HepG2 (cell line): ENCODE results near the gene UBE2I. TPM values are rescaled to one million over a fixed set of nuclear protein-coding genes. Genes with fewer than 3 reads are reported as not detected.

Source experiments
- ATAC-seq: fragments of 200-7000 bp; cut with Tn5 transposase; 3 replicates; pipeline ENCODE4 v1.9.1; 2020; ENCODE audit warnings: mild to moderate bottlenecking, moderate library complexity
- BruUV-seq: library from RNA; stranded (reverse); fragments of 400-500 nt; replicated peaks from 2 replicates; lab custom pipeline; 2021; lab: Mats Ljungman, UMichigan
- CTCF ChIA-PET: fragments of 300-600 bp; formaldehyde crosslinking; extraction: SDS; loops from one replicate; lab custom pipeline; 2021; ENCODE audit warnings: low total read pairs, inconsistent platforms, low intra/inter-chr PET ratio; lab: Yijun Ruan, JAX
- POLR2A ChIA-PET: fragments of 350-600 bp; sonication (Branson Sonifier 250); formaldehyde crosslinking; loops from one replicate; lab custom pipeline; 2020; ENCODE audit warnings: antibody characterized with exemption, inconsistent platforms; lab: Yijun Ruan, JAX
- DNase-seq: peaks from one replicate; pipeline ENCODE4 v3.0.0-alpha.2; 2015; ENCODE audit warnings: low spot score
- FAIRE-seq: peaks from 3 replicates; lab custom pipeline; 2011; peaks lifted over from hg19 to GRCh38; lab: Jason Lieb, UNC
- H2AFZ ChIP-seq: one replicate; pipeline ENCODE4 v1.6.1; 2011; ENCODE audit warnings: low read length, inconsistent platforms
- H3K27ac ChIP-seq: fragments of 300-600 bp; 3 replicates; pipeline ENCODE4 v1.8.0; 2011; ENCODE audit warnings: mixed run types, mild to moderate bottlenecking, mixed read lengths, low read length, inconsistent platforms; ENCODE audit not compliant: insufficient read depth; ENCODE audit errors: extremely low read length
- H3K27me3 ChIP-seq, 2 experiments: fragments of 200-600 bp in 1 of 2; 2 replicates in 1 of 2; 3 replicates in 1 of 2; pipeline versions ENCODE4 v1.6.0 to v1.8.0; 2011; ENCODE audit warnings: low read length in 2 of 2, mild to moderate bottlenecking in 2 of 2, moderate library complexity in 2 of 2, inconsistent platforms in 1 of 2; ENCODE audit not compliant: insufficient read depth in 2 of 2, control insufficient read depth in 1 of 2
- H3K36me3 ChIP-seq, 2 experiments: fragments of 200-600 bp in 1 of 2; replicated peaks in 1 of 2; 2 replicates in 1 of 2; 3 replicates in 1 of 2; pipeline versions ENCODE4 v1.5.1 to v1.8.0; 2011; ENCODE audit warnings: low read length in 2 of 2, inconsistent platforms in 1 of 2; ENCODE audit not compliant: insufficient read depth in 2 of 2, control insufficient read depth in 1 of 2
- H3K4me1 ChIP-seq: 2 replicates; pipeline ENCODE4 v1.5.1; 2012; ENCODE audit warnings: low read length, inconsistent platforms; ENCODE audit not compliant: insufficient read depth
- H3K4me2 ChIP-seq: 2 replicates; pipeline ENCODE4 v1.6.0; 2011; ENCODE audit warnings: low read depth, low read length, inconsistent platforms
- H3K4me3 ChIP-seq, 3 experiments: fragments of 200-600 bp in 1 of 3; sonication (generic), shearing (Covaris generic) in 1 of 3; replicated peaks in 1 of 3; 2 replicates each; pipeline ENCODE4 v1.5.1; 2011 to 2016; ENCODE audit warnings: low read length in 3 of 3, inconsistent platforms in 2 of 3, low read depth in 2 of 3, mild to moderate bottlenecking in 2 of 3, control low read depth in 1 of 3, mixed read lengths in 1 of 3; ENCODE audit not compliant: insufficient read depth in 1 of 3
- H3K79me2 ChIP-seq: one replicate; pipeline ENCODE4 v1.6.1; 2011; ENCODE audit warnings: low read length, inconsistent platforms; ENCODE audit not compliant: insufficient read depth
- H3K9ac ChIP-seq: 2 replicates; pipeline ENCODE4 v1.6.0; 2011; ENCODE audit warnings: mild to moderate bottlenecking, low read depth, low read length, inconsistent platforms; ENCODE audit not compliant: insufficient read depth
- H3K9me3 ChIP-seq: 2 replicates; pipeline ENCODE4 v1.5.1; 2012; ENCODE audit warnings: mild to moderate bottlenecking, low read length
- H4K20me1 ChIP-seq: 2 replicates; pipeline ENCODE4 v1.6.0; 2011; ENCODE audit warnings: inconsistent platforms, mild to moderate bottlenecking, low read length, moderate library complexity; ENCODE audit not compliant: insufficient read depth
- FOXP1 ChIP-seq, 2 experiments: fragments of 450-650 bp in 1 of 2; IDR thresholded peaks; 2 replicates each; pipeline ENCODE4 v1.6.1; 2017 to 2018; ENCODE audit warnings: antibody characterized with exemption in 1 of 2
- JDP2 ChIP-seq: sonication (generic); formaldehyde crosslinking; IDR thresholded peaks from 2 replicates; pipeline ENCODE4 v1.8.1; 2022; ENCODE audit warnings: missing genetic modification reagents, borderline replicate concordance
- POLR2AphosphoS2 ChIP-seq: IDR thresholded peaks from 2 replicates; pipeline ENCODE4 v1.6.1; 2011; ENCODE audit warnings: low read depth, low read length, improper control_type of control experiment
- ZNF543 ChIP-seq: sonication (generic); formaldehyde crosslinking; IDR thresholded peaks from 2 replicates; pipeline ENCODE4 v1.4.0; 2020; ENCODE audit warnings: mild to moderate bottlenecking, missing genetic modification reagents
- ZNF747 ChIP-seq: sonication (generic); formaldehyde crosslinking; IDR thresholded peaks from 2 replicates; pipeline ENCODE4 v1.8.1; 2023; ENCODE audit warnings: missing genetic modification reagents, mild to moderate bottlenecking, borderline replicate concordance
- ZNF775 ChIP-seq: sonication (generic); formaldehyde crosslinking; IDR thresholded peaks from 2 replicates; pipeline ENCODE4 v1.4.0; 2020; ENCODE audit warnings: missing genetic modification reagents, mild to moderate bottlenecking, moderate library complexity, borderline replicate concordance
- ZNF777 ChIP-seq: sonication (generic); formaldehyde crosslinking; IDR thresholded peaks from 2 replicates; pipeline ENCODE4 v1.4.0; 2020; ENCODE audit warnings: missing genetic modification reagents
- WGBS: methylation state at CpG from one replicate; pipeline ENCODE4 v1.1.6; 2017; ENCODE audit warnings: low lambda C conversion rate; 5-methylcytosine and 5-hydroxymethylcytosine counted together
- in situ Hi-C: cut with HindIII; loops from 2 replicates; pipeline ENCODE4 v1.10.0; 2017; ENCODE audit warnings: low pct_unique_long_range_greater_than_20kb; ENCODE audit not compliant: extremely low pct_ligation_motif_present
- intact Hi-C: fragments of 100-400 bp; cut with micrococcal nuclease; formaldehyde crosslinking; loops from one replicate; pipeline ENCODE4 v1.10.0; 2022; ENCODE audit not compliant: unreplicated experiment
- polyA plus RNA-seq, 8 experiments: library from polyadenylated mRNA; depleted of rRNA in 3 of 8; stranded (reverse) in 7 of 8; unstranded in 1 of 8; fragments of >200 nt; fragmentation: Illumina TruSeq in 4 of 8; extraction: Trizol in 4 of 8; gene quantifications; 2 replicates each; pipeline versions ENCODE4 v1.2.1 to v1.2.3, GENCODE V29; 2011 to 2016; ENCODE audit warnings: low read depth in 4 of 8, missing spikeins in 1 of 8, mixed read lengths in 1 of 8; ENCODE audit not compliant: insufficient read depth in 1 of 8
- total RNA-seq, 5 experiments: library from RNA; depleted of rRNA; stranded (reverse); fragments of >200 nt; fragmentation: Illumina TruSeq; extraction: Trizol; gene quantifications; 2 replicates each; pipeline ENCODE4 v1.2.3, GENCODE V29; 2016; ENCODE audit warnings: low read depth in 1 of 5
- TF ChIP-seq, protein P1 (sequence below): sonication (generic); formaldehyde crosslinking; IDR thresholded peaks from 2 replicates; pipeline ENCODE4 v1.5.1; 2020; ENCODE audit warnings: missing genetic modification reagents, mild to moderate bottlenecking, borderline replicate concordance
- TF ChIP-seq, protein P2 (sequence below): sonication (generic); formaldehyde crosslinking; IDR thresholded peaks from 2 replicates; pipeline ENCODE4 v1.4.0; 2020; ENCODE audit warnings: mild to moderate bottlenecking, missing genetic modification reagents

Gene UBE2I
- total and polyA plus RNA-seq, 2 of the 13 experiments (the other 11 are each of a cell fraction or from before 2014, with no cell fraction given), result 75.8 to 98.9 TPM

GRCh38 chr16:1276580-1276878, 32.9 kb upstream of the UBE2I start:
- no peak overlapping the region for H3K4me2 ChIP-seq
- DNase-seq (no peak), FAIRE-seq (no peak), ATAC-seq (no peak)
- H3K36me3 ChIP-seq, result no peaks in the 10 kb centered on the region
- H3K27ac ChIP-seq, result no peak overlapping the region
- H3K4me1 ChIP-seq, result peaks cover 8% of the 10 kb centered on the region; the same call in 1 of the 2 replicates
- H3K27me3 ChIP-seq, result peaks cover 26 to 80% of the 10 kb centered on the region in 2 experiments
- H3K79me2 ChIP-seq, result no peaks in the 10 kb centered on the region
- no peak overlapping the region for H3K4me3 ChIP-seq
- in situ Hi-C loops, result no loop called here
- no peak for TF ChIP-seq JDP2 (CRISPR knock-in tag)
- no peak for TF ChIP-seq ZNF543 (CRISPR knock-in tag)
- no peak for TF ChIP-seq POLR2AphosphoS2
- TF ChIP-seq, protein P1, sequence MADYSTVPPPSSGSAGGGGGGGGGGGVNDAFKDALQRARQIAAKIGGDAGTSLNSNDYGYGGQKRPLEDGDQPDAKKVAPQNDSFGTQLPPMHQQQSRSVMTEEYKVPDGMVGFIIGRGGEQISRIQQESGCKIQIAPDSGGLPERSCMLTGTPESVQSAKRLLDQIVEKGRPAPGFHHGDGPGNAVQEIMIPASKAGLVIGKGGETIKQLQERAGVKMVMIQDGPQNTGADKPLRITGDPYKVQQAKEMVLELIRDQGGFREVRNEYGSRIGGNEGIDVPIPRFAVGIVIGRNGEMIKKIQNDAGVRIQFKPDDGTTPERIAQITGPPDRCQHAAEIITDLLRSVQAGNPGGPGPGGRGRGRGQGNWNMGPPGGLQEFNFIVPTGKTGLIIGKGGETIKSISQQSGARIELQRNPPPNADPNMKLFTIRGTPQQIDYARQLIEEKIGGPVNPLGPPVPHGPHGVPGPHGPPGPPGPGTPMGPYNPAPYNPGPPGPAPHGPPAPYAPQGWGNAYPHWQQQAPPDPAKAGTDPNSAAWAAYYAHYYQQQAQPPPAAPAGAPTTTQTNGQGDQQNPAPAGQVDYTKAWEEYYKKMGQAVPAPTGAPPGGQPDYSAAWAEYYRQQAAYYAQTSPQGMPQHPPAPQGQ, result no peak
- no peak for TF ChIP-seq ZNF775 (CRISPR knock-in tag)
- no peak for TF ChIP-seq ZNF777 (CRISPR knock-in tag)
- no peak for TF ChIP-seq ZNF747 (CRISPR knock-in tag)
- TF ChIP-seq, protein P2, sequence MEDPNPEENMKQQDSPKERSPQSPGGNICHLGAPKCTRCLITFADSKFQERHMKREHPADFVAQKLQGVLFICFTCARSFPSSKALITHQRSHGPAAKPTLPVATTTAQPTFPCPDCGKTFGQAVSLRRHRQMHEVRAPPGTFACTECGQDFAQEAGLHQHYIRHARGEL (CRISPR knock-in tag), result no peak
- TF ChIP-seq FOXP1 (IDR thresholded peaks at IDR 0.05), result no peak
- TF ChIP-seq FOXP1 (CRISPR knock-in tag; IDR thresholded peaks at IDR 0.05), result no peak
- no peaks in the 10 kb centered on the region for H4K20me1 ChIP-seq
- no TSS peak for BruUV-seq
- 43% methylated on average over 4 of the region's 14 CpGs for WGBS
- intact Hi-C loops, result no loop called here
- ChIA-PET POLR2A (no interaction called here), CTCF (no interaction called here)
- H2AFZ ChIP-seq, result no peak overlapping the region
- H3K9me3 ChIP-seq, result no peaks in the 10 kb centered on the region
- no peak overlapping the region for H3K9ac ChIP-seq
